HG03469 (cell line): Measurements from ENCODE around the gene FREM2.

Experiments
- ATAC-seq: cut with Tn5 transposase; IDR thresholded peaks from one replicate; pipeline ENCODE4 v1.9.1; 2021; ENCODE audit warnings: mild to moderate bottlenecking, moderate library complexity, moderate number of reproducible peaks; ENCODE audit not compliant: unreplicated experiment

Gene FREM2

GRCh38 chr13:38686577-38687245 is at the start of gene FREM2:
Gene FREM2, plus strand, starts transcription at chr13:38687077. Its CDS starts 268 bp downstream, at chr13:38687345.
- ATAC-seq: no peak

- ATAC-seq: no peak
These were observed 49.3 kb upstream of the FREM2 start for GRCh38 chr13:38637576-38637975.

GRCh38 chr13:38641164-38641948 is 45.5 kb upstream of the FREM2 start:
- no peak for ATAC-seq

- ATAC-seq: no peak
These were observed 39.6 kb upstream of the FREM2 start for GRCh38 chr13:38647312-38647711.

GRCh38 chr13:38648912-38649311 is 38.0 kb upstream of the FREM2 start:
- ATAC-seq: no peak

- no peak for ATAC-seq
These were observed 30.2 kb upstream of the FREM2 start for GRCh38 chr13:38656699-38657098.

GRCh38 chr13:38657191-38657590 is 29.7 kb upstream of the FREM2 start:
- ATAC-seq: no peak

GRCh38 chr13:38658906-38659305 is 28.0 kb upstream of the FREM2 start:
- no peak for ATAC-seq

GRCh38 chr13:38661010-38661675 is 25.7 kb upstream of the FREM2 start:
- no peak for ATAC-seq

- no peak for ATAC-seq
These were observed 24.5 kb upstream of the FREM2 start for GRCh38 chr13:38662362-38662761.

GRCh38 chr13:38664906-38665305 is 22.0 kb upstream of the FREM2 start:
- ATAC-seq: no peak

- ATAC-seq: no peak
These were observed 19.3 kb upstream of the FREM2 start for GRCh38 chr13:38667526-38668109.

- no peak for ATAC-seq
These were observed 17.5 kb upstream of the FREM2 start for GRCh38 chr13:38669234-38669964.

GRCh38 chr13:38670627-38671026 is 16.2 kb upstream of the FREM2 start:
- no peak for ATAC-seq

- no peak for ATAC-seq
These were observed 14.9 kb upstream of the FREM2 start for GRCh38 chr13:38671980-38672379.

GRCh38 chr13:38674208-38674607 is 12.7 kb upstream of the FREM2 start:
- no peak for ATAC-seq

GRCh38 chr13:38680912-38681311 is 6.0 kb upstream of the FREM2 start:
- no peak for ATAC-seq

- no peak for ATAC-seq
These were observed 2.2 kb upstream of the FREM2 start for GRCh38 chr13:38684714-38685113.

GRCh38 chr13:38685431-38685830 is 1.4 kb upstream of the FREM2 start:
- ATAC-seq: no peak

GRCh38 chr13:38685974-38686576 is 802 bp upstream of the FREM2 start:
- no peak for ATAC-seq
